Lower leg skin (tissue), 4 donors: ENCODE data around the gene EPHB3. TPM values are rescaled to one million over a fixed set of nuclear protein-coding genes. Genes with fewer than 3 reads are reported as not detected.

Source experiments
- DNase-seq, 2 donors: peaks; one replicate each; pipeline ENCODE4 v3.0.0-alpha.2; 2019; ENCODE audit warnings: low spot score in 2 of 2
- H3K4me3 ChIP-seq: fragments of 200-600 bp; sonication (generic); 2 replicates; pipeline ENCODE4 v1.5.1; 2017; ENCODE audit warnings: mild to moderate bottlenecking, low read depth; ENCODE audit not compliant: poor library complexity, severe bottlenecking
- CTCF ChIP-seq, 3 donors: fragments of 450-650 bp; IDR thresholded peaks; one replicate each; pipeline ENCODE4 v1.5.1; 2016; ENCODE audit warnings: antibody characterized with exemption in 3 of 3, mild to moderate bottlenecking in 3 of 3, moderate library complexity in 2 of 3
- POLR2A ChIP-seq, 2 donors: fragments of 450-650 bp; IDR thresholded peaks; one replicate each; pipeline ENCODE4 v1.6.1; 2016 to 2017; ENCODE audit warnings: antibody characterized with exemption in 2 of 2, mild to moderate bottlenecking in 1 of 2, moderate library complexity in 1 of 2
- WGBS, 2 donors: methylation state at CpG; one replicate each; pipeline ENCODE4 v1.1.5; 2018; 5-methylcytosine and 5-hydroxymethylcytosine counted together
- intact Hi-C: fragments of 100-400 bp; cut with DNase I; formaldehyde crosslinking; loops from one replicate; pipeline ENCODE4 v1.15.0; 2023; ENCODE audit warnings: low total_unique reads
- total RNA-seq, 4 donors: library from RNA; depleted of rRNA; stranded (reverse); fragments of >200 nt; gene quantifications; one replicate each; pipeline ENCODE4 v1.1.0, GENCODE V29; 2016

EPHB3 gene
- total RNA-seq, 4 donors from 2014 or later, result 99.4 to 120 (median 109) TPM

- no peak for DNase-seq
- WGBS, 2 donors, result 23 to 37% methylated on average over 5 to 10 of the region's 11 CpGs
- H3K4me3 ChIP-seq, result peak overlapping the region; percentile 57
- TF ChIP-seq POLR2A (IDR thresholded peaks at IDR 0.05), result no peak
- TF ChIP-seq CTCF (IDR thresholded peaks at IDR 0.05), result no peak
- intact Hi-C loops, result no loop called here
Observed at GRCh38 chr3:184563561-184563925, 2.0 kb downstream of the EPHB3 start.

- no peak for DNase-seq
- H3K4me3 ChIP-seq, result peak overlapping the region; percentile 57
- no peak for TF ChIP-seq CTCF (IDR thresholded peaks at IDR 0.05)
- no peak for TF ChIP-seq POLR2A (IDR thresholded peaks at IDR 0.05)
- 36 to 39% methylated on average over 8 to 13 of the region's 13 CpGs for WGBS, 2 donors
- intact Hi-C loops, result no loop called here
Observed at GRCh38 chr3:184563941-184564684, 2.5 kb downstream of the EPHB3 start.

GRCh38 chr3:184564685-184565385 is 3.2 kb downstream of the EPHB3 start:
- DNase-seq, result no peak
- 40 to 55% methylated on average over 5 of the region's 5 CpGs for WGBS, 2 donors
- no peak overlapping the region for H3K4me3 ChIP-seq
- TF ChIP-seq CTCF (IDR thresholded peaks at IDR 0.05), result no peak
- no peak for TF ChIP-seq POLR2A (IDR thresholded peaks at IDR 0.05)
- intact Hi-C loops, result no loop called here

- 17 to 34% methylated on average over 13 to 14 of the region's 14 CpGs for WGBS, 2 donors
- intact Hi-C loops, result no loop called here
- DNase-seq, result peak in 1 of 2 donors; percentile 78
- no peak overlapping the region for H3K4me3 ChIP-seq
- TF ChIP-seq POLR2A (IDR thresholded peaks at IDR 0.05) (no peak), CTCF (IDR thresholded peaks at IDR 0.05) (no peak)
Observed at GRCh38 chr3:184565421-184566211, 4.0 kb downstream of the EPHB3 start.

GRCh38 chr3:184566441-184567414 is 5.1 kb downstream of the EPHB3 start:
- TF ChIP-seq CTCF (IDR thresholded peaks at IDR 0.05) (no peak), POLR2A (IDR thresholded peaks at IDR 0.05) (no peak)
- DNase-seq, result peak in 1 of 2 donors; percentile 74

More at GRCh38 chr3:184566441-184567414, 5.1 kb downstream of the EPHB3 start:
- H3K4me3 ChIP-seq, result no peak overlapping the region
- WGBS, 2 donors, result 39 to 47% methylated on average over 12 to 14 of the region's 14 CpGs
- intact Hi-C loops, result no loop called here
